Esophagus squamous epithelium (tissue), 4 donors: ENCODE measurements around the gene SCN5A.

ENCODE experiments used
- POLR2A ChIP-seq, 4 donors: fragments of 450-650 bp; IDR thresholded peaks; one replicate each; pipeline ENCODE4 v1.6.1; 2017; ENCODE audit warnings: antibody characterized with exemption in 4 of 4, mild to moderate bottlenecking in 4 of 4, moderate library complexity in 3 of 4
- TF ChIP-seq, protein P1 (sequence below), 6 experiments: fragments of 450-650 bp in 4 of 6; fragments of 200-600 bp in 2 of 6; sonication (generic) in 2 of 6; IDR thresholded peaks; one replicate each; pipeline ENCODE4 v1.5.1; 2016 to 2019; ENCODE audit warnings: antibody characterized with exemption in 6 of 6, mild to moderate bottlenecking in 4 of 6, moderate library complexity in 4 of 6

GRCh38 chr3:38652934-38653333 lies 3.4 kb upstream of the SCN5A start:
- TF ChIP-seq, protein P1, sequence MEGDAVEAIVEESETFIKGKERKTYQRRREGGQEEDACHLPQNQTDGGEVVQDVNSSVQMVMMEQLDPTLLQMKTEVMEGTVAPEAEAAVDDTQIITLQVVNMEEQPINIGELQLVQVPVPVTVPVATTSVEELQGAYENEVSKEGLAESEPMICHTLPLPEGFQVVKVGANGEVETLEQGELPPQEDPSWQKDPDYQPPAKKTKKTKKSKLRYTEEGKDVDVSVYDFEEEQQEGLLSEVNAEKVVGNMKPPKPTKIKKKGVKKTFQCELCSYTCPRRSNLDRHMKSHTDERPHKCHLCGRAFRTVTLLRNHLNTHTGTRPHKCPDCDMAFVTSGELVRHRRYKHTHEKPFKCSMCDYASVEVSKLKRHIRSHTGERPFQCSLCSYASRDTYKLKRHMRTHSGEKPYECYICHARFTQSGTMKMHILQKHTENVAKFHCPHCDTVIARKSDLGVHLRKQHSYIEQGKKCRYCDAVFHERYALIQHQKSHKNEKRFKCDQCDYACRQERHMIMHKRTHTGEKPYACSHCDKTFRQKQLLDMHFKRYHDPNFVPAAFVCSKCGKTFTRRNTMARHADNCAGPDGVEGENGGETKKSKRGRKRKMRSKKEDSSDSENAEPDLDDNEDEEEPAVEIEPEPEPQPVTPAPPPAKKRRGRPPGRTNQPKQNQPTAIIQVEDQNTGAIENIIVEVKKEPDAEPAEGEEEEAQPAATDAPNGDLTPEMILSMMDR (IDR thresholded peaks at IDR 0.05), result no peak
- no peak for TF ChIP-seq POLR2A (IDR thresholded peaks at IDR 0.05)
